ENCODE results near the gene KRT74.

Gene KRT74

DNA sequence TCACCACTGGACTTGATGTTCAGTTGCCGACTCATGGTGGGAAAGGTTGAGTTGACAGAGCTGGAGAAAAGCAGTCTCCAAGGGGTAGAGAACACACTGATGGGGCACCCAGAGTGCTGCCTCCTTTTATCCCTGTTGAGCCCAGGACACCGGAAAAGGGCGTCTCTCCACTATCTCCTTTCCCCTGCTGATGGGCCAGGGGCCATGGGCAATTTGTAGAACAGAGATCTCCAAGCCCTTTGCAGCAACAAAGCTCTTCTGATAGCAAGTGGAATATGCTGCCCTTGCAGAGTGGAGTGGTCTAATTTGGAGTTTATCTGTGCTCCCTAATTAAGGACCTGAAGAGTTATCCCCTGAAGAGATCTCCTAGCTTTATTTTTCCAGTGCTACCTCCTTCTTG lies at the start of gene KRT74:
KRT74 (minus strand) TSS at position 101 of the 400 bp plus-strand sequence; CDS start at position 35, 66 bp downstream.
- DNase-seq, result no peak

DNA sequence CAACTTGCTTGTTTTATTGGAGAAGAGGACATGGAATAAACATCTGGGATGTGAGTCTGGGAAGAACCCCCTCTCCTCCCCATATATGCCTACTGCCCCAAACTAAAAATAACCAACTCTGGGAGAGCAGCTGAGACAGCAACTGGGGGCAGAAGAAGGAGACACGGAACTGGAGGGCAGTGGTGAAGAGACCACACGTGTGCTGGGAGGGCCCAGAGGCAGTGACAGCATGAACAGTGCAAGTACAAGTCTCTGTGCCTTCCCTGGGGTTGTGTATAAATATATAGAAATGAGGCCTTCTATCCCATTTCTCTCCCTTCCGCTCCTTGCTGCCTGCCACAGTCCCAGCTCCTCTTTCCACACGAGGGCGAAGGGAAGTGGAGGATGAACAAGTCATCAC lies 48.7 kb upstream of the KRT74 start:
- no peak for DNase-seq

GRCh38 chr12:52618866-52619265 lies 45.2 kb upstream of the KRT74 start:
- no peak for DNase-seq

DNA sequence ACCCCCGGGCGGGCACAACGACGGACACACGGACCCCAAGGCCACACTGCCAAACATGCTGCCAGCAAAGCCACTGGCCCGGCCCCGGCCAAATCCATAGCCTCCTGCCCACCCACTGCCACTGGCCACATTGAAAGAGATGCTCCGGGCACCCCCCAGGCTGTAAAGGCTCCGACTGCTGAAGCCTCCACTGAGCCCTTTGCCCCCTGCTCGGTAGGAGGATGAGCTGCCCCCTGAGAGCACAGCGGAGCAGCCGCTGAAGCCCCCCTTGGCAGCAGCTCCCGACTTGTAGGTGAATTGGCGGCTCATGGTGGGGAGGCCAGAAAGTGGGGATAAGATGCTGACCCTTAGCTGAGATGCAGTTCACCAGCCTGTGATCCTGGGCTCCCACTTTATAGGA lies 44.6 kb upstream of the KRT74 start, which contains the start of gene KRT73:
KRT73 (minus strand) TSS at position 344 of the 400 bp plus-strand sequence; CDS start at position 309, 35 bp downstream.
- no peak for DNase-seq

GRCh38 chr12:52617403-52617785 lies 43.8 kb upstream of the KRT74 start:
- DNase-seq, result no peak

- no peak for DNase-seq
Observed at GRCh38 chr12:52616680-52617402, 43.2 kb upstream of the KRT74 start.

GRCh38 chr12:52615912-52616311 lies 42.3 kb upstream of the KRT74 start:
- DNase-seq, result no peak

GRCh38 chr12:52615208-52615868 lies 41.7 kb upstream of the KRT74 start:
- DNase-seq, result peak; percentile 59

- DNase-seq, result no peak
Observed at GRCh38 chr12:52614381-52615207, 41.0 kb upstream of the KRT74 start.

DNA sequence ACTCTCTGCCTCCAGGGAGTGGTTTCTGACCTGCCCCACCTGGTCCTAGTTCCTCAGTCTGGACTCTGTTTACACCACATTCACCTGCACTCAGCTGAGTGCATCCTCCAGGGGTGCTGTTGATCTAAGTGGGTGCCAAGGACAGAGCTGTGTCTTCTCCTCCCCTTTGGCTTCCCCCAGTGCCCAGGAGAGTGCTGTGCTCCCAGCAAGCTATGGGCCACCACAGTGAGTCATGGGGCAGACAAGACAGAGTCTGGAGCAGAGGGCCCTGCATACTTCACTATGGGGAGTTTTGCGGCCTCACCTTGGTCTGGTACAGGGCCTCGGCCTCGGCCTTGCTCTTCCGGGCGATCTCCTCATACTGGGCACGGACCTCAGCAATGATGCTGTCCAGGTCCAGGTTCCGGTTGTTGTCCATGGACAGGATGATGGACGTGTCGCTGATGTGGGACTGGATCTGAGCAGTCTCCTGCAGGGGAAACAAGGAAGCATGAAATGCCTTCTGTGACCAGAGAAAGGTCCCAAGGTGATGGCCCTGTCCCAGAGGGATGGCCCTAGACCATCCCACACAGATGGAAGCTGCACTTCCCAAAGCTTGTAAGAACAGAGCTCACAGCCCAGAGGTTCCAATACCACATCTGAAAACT lies 39.9 kb upstream of the KRT74 start:
- DNase-seq, result no peak

DNA sequence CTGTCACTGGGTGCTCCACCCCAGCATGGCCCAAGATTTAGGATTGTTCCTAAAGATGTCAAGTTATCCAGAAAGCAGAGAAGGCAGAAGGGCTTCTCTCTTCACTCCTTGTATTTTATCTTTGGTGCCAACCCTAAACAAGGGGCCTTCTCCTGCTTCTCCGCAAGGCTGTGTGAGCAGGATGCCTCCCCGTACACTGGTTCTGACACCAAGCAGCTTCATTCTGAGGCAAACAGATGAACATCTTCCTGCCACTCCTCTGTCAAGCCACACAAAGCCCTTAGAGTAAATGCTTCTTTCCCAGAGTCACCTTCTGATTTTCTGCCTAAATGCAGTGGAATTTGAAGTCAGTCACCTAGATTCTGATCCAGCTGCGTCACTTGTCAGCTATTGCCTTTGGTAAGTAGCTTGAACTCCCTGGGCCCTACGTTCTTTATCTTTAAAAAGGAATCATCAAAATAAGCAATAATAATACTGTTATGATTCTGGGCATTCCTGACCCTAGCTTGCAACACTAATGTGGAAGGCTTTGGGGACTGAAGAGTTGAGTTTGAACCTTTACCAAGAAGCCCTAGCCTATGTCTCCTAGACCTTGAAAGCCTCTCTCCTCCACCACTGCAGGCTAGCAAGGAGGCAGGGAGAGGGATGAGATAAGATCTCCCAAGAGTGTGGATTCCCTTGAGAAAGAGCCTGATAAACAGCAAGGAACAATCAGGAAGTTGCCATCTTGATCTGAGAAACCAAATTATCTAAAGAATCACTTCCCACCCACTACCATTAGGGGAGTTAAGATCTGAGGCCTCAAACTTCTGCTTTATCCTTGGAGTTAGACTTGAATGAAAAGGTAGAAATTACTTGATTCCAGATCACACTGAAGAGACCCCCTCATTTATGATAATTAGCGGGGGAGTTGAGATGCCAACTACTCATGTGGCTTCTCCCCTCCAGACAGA lies 39.1 kb upstream of the KRT74 start:
- no peak for DNase-seq

DNA sequence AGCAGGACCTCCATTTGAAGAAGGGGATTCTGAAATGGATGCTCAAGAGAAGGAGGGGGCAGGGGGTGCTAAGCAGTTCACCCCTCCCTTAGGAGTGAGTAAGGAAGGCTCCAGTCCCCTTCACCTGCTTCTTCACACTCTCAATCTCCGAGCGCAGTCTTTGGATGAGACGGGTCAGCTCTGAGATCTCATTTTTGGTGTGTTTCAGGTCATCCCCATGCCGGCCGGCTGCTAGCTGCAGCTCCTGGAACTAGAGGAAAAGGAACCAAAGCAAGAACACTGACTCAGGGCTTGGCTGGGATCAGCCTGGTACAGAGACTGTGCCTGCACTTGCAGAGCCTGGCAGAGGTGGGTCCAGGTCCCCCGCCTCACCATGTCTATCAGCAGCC lies 37.4 kb upstream of the KRT74 start:
- DNase-seq, result no peak

DNA sequence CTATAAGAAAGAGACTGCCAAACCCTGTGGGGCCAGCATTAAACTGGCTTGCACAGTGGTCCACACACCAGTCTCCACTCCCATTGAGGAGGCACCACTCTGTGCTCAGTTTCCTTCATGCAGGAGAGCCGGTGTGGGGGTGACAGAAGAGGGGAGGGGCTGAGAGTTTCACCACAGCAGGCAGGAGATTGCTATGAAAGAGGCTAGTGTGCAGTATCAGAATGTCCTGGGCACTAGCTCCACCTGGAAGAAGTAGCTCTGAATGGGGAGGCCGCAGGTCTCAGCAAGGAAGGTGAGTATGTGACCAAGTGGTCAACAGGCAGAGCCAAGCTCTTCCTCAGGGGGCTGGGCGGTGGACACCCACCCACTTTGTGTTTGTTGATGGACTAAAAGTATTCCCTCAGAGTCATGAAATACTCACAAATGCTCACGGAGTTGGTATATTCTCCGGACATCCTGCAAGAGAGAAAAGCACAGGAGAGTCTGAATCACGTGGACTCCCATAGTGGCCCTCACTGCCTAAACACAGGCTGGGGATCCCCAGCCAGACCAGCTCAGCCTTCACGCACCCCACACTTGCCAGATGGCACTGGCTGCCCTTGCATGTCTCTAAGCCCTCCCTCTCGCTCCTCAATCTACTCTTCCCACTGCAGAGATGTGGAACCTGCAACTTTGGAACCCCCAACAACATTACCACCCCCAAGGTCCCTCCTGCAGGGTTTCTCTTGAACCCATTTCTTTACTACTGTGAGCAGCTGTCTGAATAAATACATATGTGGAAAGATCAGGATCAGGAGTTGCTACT lies 35.4 kb upstream of the KRT74 start:
- no peak for DNase-seq

- DNase-seq, result no peak
Observed at GRCh38 chr12:52608161-52608560, 34.5 kb upstream of the KRT74 start.

- no peak for DNase-seq
Observed at GRCh38 chr12:52607314-52607713, 33.7 kb upstream of the KRT74 start.

DNA sequence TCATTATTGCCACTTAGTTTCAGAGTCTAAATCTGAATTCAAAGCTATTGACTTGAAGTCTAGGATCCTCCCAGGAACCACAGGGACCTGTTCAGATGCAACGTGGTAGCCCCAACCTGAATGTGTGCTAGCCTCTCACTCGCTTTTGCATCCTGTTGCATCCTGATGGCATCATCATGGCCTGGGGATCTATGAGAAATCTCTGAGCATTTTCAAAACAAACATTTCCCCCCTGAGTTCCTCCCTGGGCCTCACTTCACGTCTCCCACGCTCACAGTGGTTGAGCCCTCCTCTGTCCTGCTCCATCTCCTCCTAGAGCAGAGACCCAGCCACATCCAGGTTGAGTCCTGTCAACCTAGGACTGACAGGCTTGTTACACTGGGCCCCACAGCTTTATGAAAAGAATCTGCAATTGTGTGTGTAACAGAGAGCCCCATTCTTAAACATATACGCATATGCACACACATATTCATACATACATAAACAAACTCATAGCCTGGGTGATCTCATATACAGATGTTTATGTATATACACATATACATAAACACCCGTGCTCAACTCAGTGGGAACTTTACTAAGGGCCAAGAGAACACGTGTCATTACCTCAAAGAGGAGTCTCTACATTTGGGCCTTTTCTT lies 33.1 kb upstream of the KRT74 start:
- DNase-seq, result no peak

DNA sequence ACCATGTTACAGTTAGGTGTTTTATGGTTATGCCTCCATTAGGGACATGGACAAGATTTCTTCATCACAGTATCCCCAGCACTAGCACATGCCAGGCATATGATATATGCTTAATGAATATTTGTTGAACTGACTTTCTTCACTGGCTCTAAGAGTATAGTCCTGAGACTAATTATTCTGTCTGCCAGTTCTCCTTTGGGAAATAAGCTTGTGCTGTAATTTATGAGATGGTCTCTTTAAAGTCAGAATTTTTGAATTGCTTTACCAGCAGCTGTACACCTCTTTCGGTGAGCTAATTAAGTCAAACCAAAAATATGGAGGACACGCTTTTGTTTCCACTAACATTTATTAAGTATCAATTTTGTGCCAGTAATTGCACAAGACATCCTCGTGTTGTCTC lies 32.5 kb upstream of the KRT74 start:
- DNase-seq, result no peak

- no peak for DNase-seq
Observed at GRCh38 chr12:52605542-52605941, 31.9 kb upstream of the KRT74 start.

DNA sequence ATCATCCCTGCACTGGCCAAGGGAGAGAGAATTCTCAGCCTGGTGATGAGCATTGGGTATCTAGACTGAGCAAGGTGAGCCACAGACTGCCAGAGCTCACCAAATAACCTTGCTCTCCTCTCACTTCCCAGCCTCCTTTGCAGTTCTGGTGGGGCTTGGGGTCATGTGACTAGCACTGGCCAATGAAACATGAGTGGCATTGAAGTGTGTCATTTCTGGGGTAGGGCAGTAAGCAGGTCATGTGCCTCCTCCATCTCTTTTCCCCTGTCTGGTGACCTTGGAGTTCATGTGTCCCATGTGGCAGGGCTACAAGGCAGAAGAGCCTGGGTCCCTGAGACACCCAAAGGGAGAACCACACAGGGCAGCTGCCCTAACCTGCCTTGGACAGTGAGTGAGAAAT lies 31.2 kb upstream of the KRT74 start:
- no peak for DNase-seq

DNA sequence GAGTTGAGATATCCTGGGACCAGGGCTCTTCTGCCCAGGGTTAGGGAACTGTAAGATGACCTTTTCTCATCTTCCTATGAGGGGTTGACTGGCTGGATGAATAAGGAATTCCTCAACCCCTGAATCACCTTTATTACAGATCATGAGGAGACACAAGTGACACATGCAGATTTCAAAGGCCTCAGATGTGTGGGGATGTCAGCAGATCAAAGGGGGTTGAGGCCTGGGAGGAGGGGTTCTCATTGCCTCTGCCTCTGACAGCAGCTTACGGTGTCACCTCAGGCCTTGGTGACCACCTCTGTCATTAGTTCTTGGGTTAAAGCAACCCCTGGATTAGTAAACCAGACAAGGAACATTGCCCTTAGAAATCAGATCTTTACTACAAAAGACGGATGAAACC lies 29.7 kb upstream of the KRT74 start:
- no peak for DNase-seq

DNA sequence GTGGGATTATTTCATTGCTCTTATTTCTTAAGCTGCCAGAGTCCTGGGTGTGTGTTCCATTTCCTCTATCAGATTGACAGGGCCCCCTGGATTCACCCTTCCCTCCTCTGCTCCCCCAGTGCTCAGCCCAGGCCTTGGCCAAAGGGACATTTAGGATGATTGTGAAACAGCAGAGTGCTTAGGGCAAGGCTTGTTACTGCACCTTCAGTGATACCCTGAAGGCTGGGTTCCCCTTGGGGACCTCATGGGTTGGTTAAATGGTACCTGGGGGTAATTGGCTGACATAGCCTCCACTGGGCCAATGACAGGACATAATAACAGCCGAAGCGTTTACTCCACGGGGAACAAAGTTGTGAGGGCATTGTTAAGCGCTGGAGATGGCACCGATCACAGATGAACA lies 28.9 kb upstream of the KRT74 start:
- no peak for DNase-seq

Measured in suppressor macrophage treated with lipopolysaccharide for 4 hours (primary cell).